Body of pancreas (tissue), 4 donors: ENCODE data around the gene PAAF1.

Experiments used
- CTCF ChIP-seq, 7 experiments: fragments of 450-650 bp in 4 of 7; fragments of 200-600 bp in 3 of 7; sonication (generic) in 3 of 7; IDR thresholded peaks; one replicate each; pipeline ENCODE4 v1.5.1; 2016 to 2019; ENCODE audit warnings: antibody characterized with exemption in 7 of 7
- POLR2A ChIP-seq, 3 donors: fragments of 450-650 bp; IDR thresholded peaks; one replicate each; pipeline ENCODE4 v1.6.1; 2016; ENCODE audit warnings: antibody characterized with exemption in 3 of 3, mild to moderate bottlenecking in 2 of 3

GRCh38 chr11:73902303-73902702 is 25.5 kb downstream of the PAAF1 start:
- TF ChIP-seq CTCF (IDR thresholded peaks at IDR 0.05) = no peak
- TF ChIP-seq POLR2A (IDR thresholded peaks at IDR 0.05) = no peak
